ENCODE data around the gene PIAS1.
"Not testable (repeated sequence)": the region's sequence is repeated elsewhere in the genome, so short reads cannot be mapped to it uniquely, and the experiment has no call there.

PIAS1 gene

DNA sequence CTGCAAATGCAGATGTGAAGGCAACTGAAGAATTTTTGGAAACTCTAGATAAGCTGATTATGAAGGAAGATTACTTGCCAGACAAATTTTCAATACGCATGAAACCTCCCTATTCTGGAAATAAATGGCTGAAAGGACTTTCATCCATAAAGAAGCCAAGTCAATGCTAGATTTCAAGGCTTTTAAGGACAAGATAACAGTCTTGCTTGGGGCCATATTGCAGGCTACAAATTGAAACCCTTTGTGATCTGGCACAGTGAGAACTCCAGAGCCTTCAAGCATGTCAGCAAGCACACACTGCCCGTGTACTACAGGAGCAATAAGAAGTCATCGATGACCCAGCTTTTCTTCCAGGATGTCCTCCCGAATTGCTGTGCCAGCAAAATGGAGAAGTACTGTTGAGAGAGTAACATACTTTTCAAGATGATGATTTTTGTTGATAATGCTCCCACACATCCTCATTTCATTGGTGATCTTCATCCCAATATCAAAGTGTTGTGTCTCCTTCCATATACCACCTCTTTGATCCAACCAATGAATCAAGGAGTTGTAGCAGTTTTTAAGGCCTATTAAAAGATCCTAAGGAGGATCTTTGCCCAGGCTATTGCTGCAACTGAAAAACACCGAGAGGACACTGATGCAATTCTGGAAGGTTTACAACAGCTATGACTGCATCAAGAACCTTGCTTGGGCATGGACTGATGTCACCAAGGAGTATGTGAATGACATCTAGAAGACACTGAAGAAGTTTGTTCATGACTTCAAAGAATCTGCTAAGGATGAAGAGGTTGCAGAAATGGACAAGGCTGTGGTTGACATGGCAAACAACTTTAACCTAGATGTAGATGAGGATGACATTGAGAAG is 130.7 kb downstream of the PIAS1 start:
- DNase-seq: no peak

DNA sequence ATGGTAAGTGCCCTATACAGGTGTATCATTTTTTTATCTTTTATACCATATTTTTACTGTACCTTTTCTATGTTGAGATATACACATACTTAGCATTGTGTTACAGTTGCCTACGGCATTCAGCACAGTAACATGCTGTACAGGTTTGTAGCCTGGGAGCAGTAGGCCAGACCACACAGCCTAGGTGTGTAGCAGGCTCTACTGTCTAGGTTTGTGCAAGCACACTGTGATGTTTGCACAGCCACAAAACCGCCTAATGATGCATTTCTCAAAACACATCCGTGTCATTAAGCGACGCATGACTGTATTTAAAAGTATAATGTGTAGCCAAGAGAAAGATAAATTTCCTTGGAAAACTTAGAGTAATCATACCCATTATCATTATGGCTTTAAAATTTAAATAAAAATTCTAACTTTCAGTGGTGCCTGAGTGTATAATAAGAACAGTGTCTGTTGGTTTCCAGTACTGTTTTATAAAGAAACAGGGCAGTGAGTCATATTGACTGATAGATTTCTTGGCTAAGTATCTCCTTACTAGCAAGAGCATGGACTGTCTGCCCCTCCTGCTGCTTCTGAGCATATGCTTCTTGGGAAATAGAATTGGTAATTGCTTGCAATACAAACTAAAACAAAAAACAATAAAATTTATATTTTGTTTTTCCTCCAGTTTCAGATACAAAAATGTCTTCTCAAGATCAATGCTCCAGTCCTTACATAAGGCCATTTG is 132.7 kb downstream of the PIAS1 start:
- no peak for DNase-seq

- no peak for DNase-seq
Observed at GRCh38 chr15:68187559-68187958, 133.4 kb downstream of the PIAS1 start.

DNA sequence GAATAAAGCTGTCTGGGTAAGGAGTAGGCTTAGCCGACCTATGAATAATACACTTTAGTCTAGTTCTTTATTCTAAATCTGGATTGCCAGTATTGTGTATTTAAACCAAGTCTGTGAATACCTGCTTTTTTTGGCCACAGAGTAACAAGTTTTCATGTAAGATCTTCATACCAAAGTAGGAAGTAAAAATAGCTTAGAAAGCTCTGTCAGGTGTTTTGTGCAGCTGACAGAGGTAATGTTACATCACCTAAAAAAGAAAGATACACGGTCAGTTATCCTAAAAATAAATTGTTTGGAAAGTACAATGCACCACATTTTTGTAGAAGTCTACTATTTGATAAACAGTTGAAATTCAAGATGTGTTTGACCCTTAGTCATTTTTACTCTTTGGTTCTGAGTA is 134.5 kb downstream of the PIAS1 start:
- no peak for DNase-seq

DNA sequence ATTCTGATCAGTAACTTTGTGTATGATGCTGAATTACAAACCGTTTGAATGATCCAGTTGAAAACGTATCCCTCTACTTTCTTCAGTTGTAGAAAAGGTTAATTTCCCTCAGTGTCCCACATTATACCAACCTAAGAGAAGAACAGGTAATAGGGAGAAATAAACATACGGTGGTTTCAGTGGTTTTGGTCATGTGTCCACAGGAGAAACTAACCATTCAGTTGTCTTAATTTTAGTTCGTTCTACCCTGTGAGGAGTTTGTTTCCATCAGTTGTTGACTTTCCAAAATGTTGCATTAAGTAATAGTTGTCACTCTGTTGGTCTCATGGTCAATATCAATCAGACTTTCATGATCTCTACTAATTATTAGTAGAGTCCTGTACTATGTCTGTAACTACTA is 135.9 kb downstream of the PIAS1 start:
- no peak for DNase-seq

DNA sequence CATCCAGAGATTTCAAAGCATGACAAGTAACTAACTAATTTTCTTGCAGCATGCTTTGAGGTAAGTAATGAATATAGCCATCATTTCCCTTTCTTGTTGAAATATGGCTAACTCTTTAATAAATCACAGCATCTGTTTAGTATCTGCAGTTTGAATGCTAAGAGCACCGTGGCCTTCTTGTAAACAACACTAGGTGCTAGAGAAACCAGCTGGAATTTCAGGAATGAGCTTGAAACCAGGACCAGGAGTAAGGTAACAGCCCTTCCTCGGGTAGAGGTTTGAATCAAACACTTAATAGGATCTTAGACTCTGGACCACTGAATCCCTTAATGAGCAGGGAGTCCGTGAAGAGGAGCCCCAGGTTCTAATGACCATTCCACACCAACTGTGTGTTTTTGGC is 137.4 kb downstream of the PIAS1 start:
- DNase-seq: no peak

- no peak for DNase-seq
Observed at GRCh38 chr15:68192117-68192516, 138.0 kb downstream of the PIAS1 start.

DNA sequence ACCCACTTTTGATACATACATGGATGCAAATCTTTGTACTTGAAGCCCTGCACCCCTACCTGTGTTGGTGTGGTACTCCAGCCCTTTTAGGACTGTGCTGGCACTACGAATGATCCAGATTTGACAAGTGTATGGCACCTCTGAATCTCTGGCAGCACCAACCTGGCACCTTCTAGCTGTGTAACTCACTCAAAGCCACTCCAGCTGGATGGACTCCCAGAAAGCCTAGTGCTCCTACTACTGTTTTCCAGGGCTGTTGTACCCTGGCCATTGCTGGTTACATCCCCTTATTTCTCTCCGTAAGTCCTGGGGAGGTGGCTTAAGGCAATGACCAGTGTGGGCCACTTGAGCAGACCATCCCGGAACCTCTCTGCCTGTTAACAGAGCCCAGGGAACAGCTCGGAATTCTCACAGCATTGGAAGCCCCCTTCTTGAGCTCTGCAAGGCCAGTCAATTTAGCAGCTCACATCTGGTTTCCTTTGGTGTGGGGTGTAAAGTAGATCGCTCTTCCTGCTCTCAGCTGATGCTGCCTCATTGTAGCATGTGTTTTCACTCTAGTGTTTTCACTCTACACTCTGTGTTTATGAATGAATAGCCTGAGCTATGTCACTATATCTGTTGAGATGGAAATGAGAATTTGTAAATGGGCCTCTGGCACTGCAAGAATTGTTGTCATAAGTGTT is 138.8 kb downstream of the PIAS1 start:
- no peak for DNase-seq

GRCh38 chr15:68195336-68196112 is 141.4 kb downstream of the PIAS1 start:
- DNase-seq: no peak

DNA sequence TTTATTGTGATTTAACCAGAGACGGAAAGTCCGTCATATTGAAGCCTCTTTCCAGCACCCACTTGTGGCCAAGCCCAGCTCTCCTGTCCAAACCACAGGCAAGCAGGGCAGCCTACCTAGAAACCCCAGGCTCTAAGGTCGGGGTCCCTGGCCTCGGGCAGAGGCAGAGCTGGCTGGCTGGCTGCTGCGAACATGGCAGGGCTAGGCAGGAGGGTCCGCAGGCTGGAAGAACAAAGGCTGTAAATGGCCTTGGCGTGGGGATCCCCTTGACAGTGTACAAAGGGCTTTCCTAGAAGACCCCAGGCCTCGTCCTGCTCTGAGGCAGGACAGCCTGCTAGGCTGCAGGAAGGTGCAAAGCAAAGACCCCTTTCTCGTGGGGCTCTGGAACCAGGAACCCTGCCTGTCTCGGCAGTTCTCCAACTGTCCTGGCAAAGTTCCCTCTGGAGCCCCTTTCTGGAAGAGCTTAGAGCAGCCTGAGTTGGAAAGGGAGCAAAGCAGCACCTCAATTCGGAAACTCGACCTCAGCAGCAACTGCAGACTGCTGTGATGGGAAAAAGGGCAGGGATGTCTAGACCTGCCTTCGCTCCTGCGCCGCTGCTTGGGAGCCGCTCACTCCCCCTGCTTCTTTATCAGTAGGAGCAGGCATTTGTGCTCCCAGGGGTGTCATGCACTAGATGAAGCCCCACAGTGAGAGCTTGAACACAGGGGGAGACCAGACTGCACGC is 142.5 kb downstream of the PIAS1 start:
- DNase-seq: no peak

- no peak for DNase-seq
Observed at GRCh38 chr15:68197170-68197492, 143.0 kb downstream of the PIAS1 start.

GRCh38 chr15:68197661-68198437 is 143.7 kb downstream of the PIAS1 start:
- no peak for DNase-seq

DNA sequence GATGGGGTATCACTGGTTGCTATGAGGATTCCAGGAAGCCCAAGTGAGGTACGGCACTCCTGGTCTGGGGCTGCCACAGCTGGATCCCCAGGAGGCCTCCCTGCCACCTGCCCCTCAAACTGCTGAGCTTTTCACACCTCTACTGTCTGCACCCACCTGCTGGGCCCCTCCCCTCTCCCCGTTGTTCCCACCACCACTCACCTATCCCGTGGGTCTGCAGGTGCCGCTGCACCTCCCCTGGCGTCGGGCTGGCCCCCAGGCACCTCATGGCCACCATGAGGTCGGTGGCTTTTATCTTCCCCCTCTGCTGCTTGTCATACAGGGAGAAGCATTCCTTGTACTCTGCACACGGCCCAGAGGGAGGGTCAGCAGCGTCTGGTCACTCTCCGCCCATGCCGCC is 145.2 kb downstream of the PIAS1 start:
- no peak for DNase-seq

DNA sequence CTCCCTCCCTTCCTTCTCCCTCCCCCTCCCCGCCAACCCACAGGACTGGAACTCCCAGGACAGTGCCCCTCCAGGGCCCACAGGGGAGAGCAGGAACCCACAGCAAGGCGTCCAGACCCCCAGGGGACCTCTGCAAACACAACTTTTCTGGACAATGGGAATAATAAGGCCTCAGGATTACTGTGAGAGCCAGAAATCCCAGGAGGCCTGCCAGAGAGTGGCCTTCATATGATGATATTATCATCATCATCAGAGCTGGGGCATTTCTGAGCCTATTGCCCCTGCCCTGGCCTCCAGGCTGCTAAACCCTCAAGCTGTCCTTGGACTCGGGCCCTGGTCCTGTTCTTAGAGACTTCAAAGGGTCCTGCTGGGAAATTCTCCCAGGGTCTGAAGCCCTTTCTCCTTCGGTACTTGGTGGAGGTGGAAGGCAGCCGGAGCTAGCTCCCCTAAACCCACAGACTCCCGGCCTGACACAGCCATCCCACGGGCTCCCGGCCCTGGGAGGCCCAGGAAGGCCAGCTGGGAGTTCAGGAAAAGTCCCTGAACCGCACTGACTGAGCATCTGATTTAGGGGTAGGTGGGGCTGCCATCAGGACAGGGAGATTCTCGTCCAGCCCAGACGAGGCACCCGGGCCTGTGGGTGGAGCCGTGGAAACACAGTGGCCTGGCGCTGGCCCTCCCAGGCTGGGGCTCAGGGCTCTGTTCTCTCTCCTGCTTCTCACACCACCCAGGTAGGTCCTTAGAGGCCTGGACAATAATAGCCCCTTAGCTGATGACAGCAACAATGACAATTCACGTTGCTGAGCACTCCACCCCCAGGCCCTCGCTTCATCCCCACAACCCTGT is 146.1 kb downstream of the PIAS1 start:
- no peak for DNase-seq

DNA sequence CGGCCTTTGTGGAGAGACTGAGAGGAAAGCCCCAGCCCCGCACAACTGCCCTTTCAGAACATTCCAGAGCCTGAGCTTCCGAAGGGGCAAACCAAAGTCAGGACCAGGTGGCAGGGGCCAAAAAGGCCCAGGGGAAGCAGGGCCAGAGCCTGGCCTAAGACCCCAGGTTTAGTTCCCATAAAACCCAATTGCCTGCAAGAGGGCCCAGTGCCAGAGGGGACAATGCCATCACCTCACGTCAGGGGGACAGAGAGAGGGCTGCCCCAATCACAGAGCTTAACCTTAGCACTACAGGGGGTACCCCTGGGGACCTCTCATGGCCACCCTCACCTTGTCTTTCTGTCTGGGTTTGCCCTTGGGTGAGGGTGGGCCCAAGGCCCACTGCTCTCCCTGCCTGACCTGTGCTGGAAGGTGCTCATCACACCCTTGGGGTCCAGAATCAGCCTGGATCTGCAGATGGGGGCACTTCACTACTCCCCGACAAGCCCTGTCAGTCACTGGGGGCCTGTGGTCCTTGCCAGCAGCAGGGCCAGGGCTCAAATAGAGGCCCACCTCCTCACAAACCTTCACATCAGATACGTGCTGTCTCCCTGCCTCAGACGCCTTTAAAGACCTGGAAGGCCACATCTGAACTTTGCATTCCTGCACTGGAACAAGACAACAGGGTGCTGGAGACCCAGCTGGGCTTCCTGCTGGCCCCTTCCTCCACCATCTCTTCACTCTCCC is 147.2 kb downstream of the PIAS1 start:
- no peak for DNase-seq

DNA sequence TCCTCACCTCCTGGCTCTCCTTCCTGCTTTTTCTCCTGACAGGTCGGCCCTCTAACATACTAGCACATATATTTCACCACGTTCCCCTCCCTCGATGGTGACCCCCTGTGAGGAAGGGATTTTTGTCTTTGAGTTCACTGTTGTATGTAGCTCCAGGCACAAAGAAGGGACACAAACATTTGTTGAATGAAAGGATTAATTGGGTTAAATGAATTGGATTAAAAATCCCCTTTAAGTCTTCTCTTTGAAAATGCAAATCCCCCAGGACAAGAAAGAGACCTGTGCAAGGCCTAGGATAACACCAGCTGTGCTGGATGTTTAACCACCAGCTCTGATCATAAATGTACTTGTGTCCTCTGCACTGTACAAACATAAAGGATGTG is 147.8 kb downstream of the PIAS1 start:
- no peak for DNase-seq

GRCh38 chr15:68202994-68203393 is 148.9 kb downstream of the PIAS1 start:
- not testable (repeated sequence) for DNase-seq

DNA sequence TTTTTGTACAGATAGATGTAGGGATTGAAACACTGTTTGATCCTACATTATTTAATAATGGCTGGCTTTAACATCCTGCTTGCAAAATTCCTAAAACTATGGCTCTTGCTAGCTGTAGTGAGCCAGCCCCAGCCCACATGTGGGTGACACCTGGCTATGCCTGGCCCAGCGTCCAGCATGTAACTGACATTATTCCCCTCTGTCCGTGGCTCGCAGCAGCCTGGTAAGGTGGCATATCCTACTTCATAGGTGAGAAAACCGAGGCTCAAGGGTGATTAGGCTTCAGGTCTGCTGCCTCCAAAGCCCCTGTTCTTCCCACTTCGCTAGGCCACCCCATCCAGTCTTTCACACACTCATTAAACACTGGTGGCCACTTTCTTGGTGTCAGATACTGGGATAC is 149.4 kb downstream of the PIAS1 start:
- DNase-seq: no peak

- DNase-seq: no peak
Observed at GRCh38 chr15:68203956-68204355, 149.8 kb downstream of the PIAS1 start.

DNA sequence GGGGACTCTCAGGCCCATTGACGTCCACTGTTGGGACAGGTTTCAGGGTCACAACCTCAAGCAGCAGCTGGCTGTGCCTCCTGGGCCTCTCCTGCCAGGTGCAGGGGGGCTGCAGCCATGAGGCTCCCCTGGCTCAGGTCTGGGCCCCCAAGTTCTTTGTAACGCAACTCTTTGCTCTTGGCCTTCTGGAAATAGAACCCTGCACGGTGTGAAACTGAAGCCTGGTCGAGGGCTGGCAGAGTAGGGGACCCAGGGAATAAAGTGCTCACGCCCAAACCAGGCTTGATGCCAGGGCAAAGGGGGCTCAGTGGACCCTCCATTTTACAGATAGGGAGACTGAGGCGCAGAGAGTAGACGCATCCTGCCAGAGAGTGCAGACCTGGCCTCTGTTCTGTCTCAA is 150.2 kb downstream of the PIAS1 start:
- no peak for DNase-seq

Data from T-helper 1 cell (primary cell).